GM21737 (cell line): ENCODE data around the gene PSAPL1.

Source experiments
- ATAC-seq: cut with Tn5 transposase; IDR thresholded peaks from one replicate; pipeline ENCODE4 v1.9.1; 2021; ENCODE audit warnings: mild to moderate bottlenecking, moderate library complexity; ENCODE audit not compliant: unreplicated experiment

Gene PSAPL1

DNA sequence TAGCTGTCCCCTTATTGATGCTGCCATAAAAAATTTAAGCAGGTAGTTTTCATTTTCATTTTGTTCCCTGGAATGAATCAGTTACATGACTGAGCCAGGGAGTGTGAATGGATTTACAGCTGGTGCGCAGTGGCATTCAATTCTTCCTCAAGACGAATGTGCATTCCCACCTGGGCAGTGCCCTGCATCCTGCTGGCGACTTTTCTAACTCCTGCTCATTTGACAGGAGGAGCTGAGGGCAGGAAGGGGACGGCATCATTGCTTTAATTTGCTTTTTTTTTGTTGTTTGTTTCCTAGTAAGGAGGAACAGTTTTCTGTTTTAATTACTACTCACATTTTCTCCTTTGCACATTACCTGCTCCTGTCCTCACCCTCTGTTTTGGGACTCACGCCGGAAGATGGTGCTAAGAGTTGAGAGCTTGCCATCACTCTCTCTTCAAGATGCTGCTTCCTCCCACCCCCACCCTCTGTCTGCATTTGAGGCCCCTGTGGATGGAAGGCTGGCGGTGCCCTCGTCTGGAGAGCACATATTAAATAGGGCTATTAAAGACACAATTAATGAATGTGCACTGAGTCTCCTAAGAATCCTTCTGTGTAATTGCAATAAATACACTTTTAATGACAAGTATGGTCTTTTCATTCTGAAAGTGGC is 35.8 kb downstream of the PSAPL1 start:
- ATAC-seq: no peak

DNA sequence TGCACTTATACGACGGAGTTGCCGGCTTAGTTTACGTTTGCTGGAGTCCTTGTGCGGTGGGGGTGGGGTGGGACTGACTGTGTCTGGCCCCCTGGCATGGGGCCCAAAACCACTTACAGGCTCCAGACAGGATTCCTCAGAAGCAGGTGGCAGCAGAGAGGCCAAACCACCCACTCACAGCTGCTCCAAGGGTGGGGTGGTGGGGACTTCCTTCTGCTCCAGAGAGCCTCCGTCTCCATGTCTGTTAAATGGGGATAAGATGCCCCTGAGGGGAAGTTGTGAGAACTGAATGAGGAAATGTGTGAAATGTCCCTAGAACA is 36.7 kb downstream of the PSAPL1 start:
- no peak for ATAC-seq

DNA sequence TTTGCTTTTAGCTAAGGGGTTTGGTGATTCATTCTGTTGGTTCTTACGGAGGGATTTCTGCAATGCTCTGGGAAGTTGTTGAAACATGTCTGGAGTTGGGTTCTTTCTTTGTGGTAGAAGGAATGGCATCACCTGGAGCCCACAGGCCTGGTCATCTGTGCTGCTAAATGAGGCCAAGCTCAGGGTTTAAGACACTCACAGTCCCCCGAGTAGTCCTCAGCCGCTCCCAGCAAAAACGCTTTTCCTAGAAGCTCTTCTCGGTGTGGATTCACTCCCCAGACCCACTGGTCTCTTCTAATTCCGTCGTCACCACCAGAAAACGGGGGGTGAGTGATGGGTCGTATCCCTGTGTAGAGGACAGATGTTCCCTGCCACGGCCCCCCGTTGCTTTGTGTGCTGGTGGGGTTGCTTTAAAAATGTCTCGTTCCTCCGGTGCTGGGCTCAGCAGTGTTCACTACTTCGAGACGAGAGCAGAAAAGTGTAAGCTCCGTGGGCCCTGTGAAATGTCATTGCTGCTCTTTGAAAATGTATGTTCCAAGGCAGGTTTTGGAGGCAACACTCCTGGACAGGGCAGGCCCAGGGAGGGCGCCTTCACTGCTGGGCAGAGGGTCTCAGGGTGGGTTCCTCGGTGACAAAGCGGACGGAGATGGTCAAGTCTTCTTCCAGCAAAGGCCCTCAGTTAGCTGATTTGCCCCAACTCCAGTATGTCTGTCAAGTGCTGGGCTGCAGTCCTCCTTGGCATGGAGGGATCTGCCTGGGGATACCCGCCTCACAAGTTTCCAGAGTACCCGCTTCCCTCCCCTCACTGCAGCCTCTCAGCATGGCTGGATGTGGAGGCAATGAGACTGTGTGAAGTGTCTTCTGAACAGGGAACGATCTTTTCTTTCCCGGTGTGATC is 37.3 kb downstream of the PSAPL1 start:
- no peak for ATAC-seq

DNA sequence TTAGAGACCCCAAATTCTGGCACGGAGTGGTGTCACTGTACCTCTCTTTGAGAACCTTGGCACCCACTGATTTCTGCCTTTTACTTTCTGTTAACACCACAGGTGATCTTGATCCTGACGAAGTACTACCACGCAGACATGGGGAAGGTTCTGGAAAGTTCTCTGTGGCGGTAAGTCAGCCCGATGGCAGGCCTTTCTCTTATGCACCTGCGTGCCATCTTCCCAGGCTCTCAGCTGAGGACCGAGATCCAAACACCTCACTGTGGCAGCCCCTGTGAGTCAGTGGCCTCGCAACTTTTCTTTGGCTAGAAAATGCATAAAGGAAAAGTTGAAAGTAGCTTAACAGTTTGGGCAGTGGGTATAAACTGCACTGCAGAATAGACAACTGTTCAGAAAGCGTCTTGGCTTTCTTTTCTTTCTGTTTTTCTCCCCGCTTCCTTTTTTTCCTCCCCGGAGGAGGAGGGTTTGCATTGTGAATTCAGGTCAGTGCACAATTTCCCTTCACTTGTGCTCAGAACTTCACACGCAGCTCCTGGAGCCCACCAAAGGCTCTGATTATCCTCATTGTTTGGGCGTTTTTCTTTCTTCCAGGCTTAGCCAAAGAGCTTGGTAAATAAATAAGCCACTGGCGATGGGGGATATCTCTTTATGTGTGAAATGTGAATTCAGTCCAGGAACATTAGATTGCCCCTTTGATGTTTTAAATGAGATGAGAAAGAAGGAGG is 38.4 kb downstream of the PSAPL1 start:
- ATAC-seq: no peak

DNA sequence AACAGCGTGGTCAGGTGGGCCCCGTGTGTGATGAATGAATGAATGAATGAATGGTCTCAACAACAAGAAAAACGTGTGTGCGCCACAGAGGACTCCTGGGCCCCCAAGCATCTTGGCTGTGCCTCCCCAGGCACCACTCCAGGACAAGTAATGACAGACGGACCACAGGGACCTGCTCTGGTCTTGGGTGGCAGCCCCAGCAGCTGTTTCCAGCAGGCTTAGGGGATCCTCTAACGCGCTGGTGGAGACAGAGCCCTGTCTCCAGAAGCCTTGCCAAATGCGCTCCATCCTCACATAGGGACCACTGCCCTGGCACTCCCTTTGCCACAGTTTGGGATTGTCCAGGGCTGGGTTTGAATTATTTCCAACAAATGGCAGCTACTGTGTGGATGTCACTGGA is 39.1 kb downstream of the PSAPL1 start:
- no peak for ATAC-seq

DNA sequence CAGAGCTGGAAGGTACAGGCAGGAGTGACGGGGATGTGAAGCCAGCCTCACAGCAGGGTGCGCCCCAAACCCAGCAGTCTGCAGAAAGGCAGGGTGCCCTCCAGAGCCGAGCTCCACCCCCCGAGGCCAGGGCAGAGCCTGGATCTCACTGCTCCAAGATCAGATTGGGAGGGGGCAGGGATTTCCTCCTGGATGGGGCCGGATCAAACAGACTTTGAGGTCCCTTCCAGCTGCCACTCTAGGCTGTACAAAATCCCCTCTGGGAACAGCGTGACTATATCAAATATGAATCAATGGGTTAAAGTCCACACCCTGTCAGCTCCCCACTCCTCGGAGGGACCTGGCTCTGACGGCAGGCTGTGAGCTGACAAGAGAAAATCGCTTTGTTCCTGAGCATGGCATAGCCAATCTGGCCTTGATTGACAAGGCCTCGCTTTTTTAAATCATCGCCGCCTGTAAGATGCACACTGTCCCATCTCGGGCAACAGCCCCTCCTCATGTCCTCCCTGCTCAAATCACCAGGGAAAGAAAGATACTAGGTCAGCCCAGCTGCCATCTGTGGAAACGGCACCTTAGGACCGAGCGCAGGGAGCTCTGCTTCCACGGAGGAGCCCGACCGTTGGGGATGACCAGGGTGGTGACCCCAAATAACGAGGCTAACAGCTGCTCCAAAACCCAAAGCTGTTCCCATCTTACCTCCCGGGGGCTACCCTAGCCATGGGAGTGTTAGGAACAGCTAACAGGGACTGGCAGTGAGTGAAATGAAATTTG is 39.9 kb downstream of the PSAPL1 start:
- no peak for ATAC-seq

DNA sequence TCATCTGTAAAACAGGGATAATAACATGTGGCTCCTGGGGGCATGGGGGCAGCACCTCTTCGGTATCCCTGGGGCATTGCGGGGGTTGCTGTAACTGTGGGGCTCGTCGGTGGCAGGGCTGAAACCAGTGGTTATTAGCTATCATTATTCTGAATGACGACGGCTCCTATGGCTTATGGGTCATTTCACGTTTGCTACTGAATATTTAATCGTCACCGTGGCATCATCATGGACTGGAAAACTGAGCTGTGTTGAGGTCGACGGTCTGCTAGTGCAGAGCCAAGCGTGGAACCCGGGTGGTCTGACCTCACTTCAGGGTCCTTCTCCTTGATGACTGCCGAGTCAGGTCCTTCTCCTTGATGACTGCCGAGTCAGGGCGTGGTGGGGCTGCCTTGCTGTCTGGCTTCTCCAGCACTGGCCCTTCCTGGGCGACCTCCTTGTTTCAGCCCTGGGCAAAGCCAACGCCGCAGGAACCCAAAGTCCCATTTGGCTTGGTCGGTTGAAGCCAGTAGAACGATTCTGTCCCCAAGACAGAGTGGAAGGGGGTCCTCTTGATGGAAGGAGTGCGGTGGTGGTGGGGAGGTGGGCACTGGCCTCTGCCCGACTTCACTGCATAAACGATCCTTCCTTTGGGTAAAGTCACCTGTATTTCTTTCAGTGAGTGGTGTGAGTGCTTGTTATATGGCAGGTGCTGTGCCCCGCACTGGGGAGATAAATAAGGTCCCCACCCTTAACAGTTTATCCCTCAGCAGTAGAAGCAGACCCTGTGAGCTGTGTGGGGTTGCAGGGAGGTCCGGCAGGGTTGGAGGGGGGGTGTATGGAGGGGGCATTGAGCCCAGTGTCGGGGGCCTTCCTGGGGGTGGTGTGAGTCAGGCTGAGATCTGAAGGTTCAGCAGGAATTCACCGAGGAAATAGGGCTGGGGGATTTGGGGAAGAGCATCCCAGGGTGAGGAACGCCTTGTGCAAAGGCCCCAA is 40.8 kb downstream of the PSAPL1 start:
- no peak for ATAC-seq

DNA sequence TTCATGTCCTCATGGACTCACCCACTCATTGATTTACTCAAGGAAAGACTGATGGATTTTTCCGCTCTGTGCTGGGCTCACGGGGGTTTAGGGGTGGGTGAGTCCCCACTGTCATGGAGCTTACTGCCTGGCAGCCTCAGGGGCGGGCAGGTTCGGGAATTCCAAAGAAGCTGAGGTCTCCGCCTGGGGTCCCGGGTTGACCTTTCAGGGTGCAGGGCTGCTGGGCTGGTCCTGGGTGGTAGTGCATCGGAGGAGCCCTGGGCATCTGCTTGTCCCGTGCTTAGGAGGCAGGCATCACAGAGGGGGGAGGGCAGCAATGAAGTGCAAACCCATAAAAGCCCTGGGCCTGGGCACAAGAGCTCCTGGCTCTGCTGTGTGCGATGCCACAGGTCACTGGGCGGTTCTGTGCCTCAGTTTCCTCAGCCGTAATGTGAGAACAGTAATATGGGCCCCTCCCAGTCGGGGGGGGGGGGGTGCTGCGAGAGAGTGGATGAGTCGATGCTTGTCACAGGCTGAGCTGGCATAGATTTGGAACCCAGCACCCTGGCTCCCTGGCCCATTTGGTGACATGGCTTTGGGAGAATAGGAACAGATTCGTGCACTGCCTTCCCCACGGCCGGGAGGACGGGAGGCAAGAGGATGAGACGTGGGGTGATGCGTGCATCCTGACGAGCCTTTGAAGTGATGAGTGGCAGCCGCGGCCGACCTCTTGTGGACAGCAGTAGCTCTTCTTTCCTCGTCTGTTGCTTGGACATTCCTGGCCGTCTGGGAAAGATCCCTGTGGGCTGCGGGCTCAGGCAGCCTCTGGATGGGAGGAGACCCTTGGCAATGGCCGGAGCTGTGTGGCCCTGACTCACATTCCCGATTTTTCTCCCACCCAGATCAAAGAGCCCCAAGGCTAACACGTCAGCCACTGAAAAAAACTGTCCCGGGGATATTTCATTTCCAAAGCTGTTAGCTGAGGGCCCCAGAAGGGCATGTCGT is 42.0 kb downstream of the PSAPL1 start:
- no peak for ATAC-seq

DNA sequence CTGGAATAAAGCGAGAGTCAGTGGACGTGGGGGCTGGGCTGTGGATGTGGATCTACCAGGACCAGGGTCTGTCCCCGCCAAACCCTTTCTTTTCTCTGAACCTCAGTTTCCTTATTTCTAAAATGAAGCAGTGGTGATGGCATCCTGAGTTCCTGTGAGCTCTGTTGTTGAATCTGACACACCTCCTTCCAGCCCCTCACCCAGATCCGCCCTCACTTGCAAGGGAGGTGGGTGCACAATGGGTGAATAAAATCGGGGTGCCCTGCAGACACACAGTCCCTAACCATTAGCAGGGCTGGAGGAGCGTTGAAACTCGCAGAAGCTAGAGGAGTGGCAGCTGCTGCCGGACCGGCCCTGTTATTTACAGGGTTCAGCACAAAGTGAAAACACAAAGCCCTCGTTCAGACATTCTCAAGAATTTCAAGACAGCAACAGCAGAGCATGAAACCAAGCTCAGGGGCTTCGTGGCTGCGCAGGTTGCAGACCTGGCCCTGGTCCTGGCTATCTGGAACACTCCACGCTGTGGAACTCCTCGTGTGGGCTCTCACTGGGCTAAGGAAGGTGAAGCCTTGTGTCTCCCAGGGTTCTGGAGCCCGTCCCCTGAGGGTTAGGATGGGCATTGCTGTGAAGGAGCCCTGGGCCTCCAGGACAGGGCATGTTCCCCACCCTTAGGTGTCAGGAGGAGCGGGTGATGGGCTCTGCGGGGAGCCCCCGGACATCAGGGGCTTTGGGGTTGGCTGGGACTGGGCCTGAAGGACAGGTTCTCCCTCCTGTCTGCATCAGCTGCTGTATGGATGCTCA is 42.9 kb downstream of the PSAPL1 start:
- no peak for ATAC-seq

DNA sequence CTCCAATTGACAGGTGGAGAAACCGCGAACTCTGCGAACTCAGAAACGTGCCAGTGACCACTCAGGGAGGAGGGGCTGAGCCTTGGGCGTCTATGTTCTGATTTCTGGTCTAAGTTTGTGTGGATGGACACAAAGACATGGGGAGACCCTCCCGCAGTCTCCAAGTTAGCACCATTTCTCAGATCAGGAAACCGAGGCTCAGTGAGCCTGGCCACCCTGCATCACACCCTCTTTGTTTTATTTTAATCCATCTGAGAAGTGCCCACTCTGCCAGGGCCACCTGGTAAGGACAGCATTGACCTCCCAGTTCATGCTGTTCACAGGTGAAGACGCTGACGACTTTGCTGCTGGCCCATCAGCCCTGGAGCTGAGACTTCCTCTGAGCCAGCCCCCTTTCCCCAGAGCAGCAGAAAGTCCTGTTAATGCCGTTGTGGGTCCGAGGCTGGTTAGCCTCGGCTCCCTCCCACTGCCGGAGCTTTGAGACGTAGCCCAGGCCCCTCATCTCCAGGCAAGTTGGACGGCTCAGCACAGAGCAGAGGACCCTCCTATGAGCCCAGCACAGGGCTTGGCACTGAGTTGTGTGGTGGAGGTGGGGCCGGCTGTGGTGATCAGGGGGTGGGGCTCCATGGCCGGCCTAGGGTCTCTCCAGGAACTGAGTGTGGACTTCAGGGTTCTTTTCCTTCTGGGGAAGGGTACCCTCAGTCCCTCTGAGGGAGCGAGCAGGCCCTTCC is 43.7 kb downstream of the PSAPL1 start:
- ATAC-seq: no peak

DNA sequence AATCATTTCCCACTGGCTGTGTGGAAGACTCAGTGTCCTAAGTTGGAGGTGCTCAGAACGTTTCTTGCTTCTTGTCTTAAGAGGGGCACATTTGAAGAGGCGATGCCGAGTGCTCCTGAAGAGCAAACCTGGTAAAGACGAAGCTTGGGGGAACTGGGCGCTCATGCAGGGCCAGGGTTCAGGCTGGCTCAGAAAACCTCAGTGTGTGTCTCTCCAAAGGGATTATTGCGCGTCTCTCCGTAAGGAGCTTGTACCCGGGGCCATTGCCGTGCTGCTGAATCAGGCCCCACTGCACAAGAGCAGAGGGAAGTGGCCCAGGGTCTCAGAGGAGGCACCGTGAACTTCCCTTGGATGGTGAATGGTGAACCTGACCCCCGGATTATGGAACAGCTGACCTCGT is 44.4 kb downstream of the PSAPL1 start:
- no peak for ATAC-seq

DNA sequence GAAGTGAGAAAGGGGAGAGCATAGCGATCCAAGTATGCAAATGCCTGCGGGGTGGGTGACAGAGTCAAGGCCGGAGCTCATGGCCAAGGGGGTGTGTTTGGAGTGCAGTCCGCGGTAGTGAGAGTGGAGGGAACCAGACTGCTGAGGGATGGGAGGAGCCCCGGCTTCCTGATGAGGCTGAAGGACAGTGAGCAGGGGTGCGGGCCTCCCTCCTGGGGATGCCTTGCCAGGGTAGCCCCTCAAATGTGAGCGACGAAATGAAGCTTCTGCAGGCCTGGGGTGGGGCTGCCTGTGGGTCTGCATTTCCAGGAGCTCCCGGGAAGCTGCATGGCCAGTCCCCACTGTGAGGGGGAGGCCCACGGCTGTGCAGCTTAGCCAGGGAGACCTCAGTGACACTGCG is 45.0 kb downstream of the PSAPL1 start:
- no peak for ATAC-seq

DNA sequence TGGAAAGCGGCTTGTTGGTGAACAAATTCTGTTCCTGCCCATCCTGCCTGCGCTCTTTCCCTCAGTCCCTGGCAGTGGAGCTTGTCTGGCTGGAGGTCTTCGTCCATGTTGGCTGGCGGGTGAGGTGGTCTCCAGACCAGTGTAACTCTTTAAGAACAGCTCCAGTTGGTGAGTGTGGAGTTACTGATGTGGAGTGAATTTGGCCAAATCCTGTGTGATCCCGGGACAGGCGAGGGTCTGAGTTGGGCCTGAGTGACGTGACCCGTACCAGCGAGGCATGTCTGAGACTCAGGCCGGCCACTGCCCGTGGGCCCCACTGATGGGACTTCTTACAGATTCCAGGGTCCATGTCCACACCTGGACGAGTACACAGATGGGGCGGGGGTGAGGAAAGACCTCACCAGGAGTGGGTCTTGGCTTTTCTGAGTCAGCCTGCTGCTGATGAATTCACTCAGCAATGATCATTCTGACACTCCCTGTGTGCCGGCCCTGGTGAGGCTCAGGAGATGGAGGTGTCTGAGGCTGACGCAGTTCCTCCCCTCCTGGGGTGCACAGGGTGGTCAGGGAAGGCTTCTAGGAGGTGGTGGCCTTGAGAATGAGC is 45.5 kb downstream of the PSAPL1 start:
- ATAC-seq: no peak

DNA sequence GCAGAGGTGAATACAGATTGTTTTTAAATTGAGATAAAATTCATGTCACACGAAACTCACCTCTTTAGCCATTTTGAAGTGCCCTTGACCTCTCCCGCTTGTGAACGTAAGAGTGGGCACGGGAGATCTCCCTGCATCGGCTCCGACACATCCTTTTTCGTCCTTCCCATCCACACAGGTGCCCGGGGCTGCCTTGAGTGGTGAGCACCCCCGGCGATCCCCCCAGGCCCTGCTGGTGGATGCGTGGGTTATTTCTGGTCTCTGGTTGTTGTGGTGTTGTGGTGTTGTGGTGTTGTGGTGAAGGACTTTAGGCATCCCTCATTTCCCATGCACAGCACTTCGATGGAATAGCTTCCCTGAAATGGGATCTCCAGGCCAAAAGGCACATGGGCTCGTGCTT is 46.1 kb downstream of the PSAPL1 start:
- no peak for ATAC-seq

DNA sequence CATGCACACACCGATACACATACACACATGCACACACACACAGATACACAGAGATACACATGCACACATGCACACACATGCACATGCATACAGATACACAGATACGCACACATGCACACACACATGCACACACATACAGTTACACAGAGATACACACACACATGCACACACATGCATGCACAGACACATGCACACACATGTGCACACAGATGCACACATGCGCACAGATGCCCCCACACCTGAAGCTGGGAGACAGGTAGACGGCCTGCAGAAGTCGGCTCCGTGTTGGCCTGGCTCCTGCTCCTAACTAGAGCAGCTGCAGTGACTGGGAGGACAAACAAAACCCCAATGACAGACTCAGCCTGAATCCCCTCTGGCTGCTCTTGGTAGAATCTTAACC is 46.8 kb downstream of the PSAPL1 start:
- ATAC-seq: no peak

DNA sequence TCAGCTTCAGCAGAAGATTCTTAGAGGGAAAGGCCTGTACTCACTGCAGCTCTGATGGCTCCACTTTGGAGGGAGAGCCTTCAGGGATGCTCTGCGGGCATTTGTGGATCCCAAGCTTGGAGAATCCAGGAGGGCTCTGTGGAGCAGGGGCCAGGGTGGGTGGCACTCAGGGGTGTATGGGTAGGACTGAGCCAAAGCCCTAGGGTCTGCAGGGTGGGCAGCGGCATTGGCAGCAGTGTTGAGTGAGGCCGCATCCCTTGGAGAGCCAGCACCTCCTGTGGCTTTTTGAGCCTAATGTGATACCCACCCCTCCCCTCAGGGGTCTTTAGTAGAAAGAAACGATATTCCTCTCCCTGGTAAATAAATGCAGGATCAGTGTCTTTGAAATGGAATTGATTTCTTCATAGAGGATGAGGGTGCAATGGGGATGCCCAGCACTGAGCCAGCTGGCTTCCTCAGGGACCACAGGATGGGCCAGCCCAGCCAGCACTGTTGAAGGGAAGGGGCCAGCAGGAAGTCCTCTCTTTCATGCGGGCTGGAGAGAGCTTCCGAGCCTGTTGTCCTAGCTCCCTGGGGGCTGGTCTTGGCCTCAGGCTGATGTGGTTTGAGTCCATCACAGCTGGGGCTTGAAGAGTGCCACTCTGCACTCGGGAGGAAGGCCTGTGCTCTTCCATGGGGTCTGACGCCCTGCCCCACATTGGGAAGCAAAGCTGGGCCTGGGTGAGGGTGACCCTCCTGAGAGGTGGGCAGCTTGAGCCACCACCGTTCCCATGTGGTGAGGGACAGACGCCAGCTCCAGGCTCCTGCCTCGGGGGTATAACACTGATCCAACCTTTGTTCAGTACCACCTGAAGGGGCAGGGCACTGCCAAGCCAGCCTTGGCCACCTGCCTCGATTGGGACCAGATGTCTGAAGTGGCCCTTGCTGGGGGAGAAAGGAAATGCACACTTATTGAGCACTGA is 49.5 kb downstream of the PSAPL1 start:
- ATAC-seq: no peak
